Neural progenitor cell (in vitro differentiated cells): ENCODE measurements around the gene DARS1. TPM values are rescaled to one million over a fixed set of nuclear protein-coding genes. Genes with fewer than 3 reads are reported as not detected.

ENCODE experiments used
- DNase-seq: peaks from one replicate; pipeline ENCODE4 v3.0.0-alpha.2; 2016; ENCODE audit warnings: low spot score
- H2AFZ ChIP-seq: fragments of 200-600 bp; sonication (generic); replicated peaks from 2 replicates; pipeline ENCODE4 v1.6.1; 2016; ENCODE audit warnings: antibody characterized with exemption
- H3F3A ChIP-seq: fragments of 200-600 bp; sonication (generic); 2 replicates; pipeline ENCODE4 v1.6.1; 2016; ENCODE audit warnings: antibody characterized with exemption, low read depth
- H3K27ac ChIP-seq: fragments of 200-600 bp; sonication (generic); 2 replicates; pipeline ENCODE4 v1.5.1; 2016; ENCODE audit warnings: mild to moderate bottlenecking
- H3K27me3 ChIP-seq: fragments of 200-600 bp; sonication (generic); 2 replicates; pipeline ENCODE4 v1.6.1; 2016; ENCODE audit warnings: mild to moderate bottlenecking, moderate library complexity
- H3K36me3 ChIP-seq: fragments of 200-600 bp; sonication (generic); 2 replicates; pipeline ENCODE4 v1.5.1; 2016
- H3K4me1 ChIP-seq: fragments of 200-600 bp; sonication (generic); 2 replicates; pipeline ENCODE4 v1.6.1; 2016; ENCODE audit warnings: mixed run types
- H3K4me2 ChIP-seq: fragments of 200-600 bp; sonication (generic); 2 replicates; pipeline ENCODE4 v1.6.1; 2016
- H3K4me3 ChIP-seq: fragments of 200-600 bp; sonication (generic); 2 replicates; pipeline ENCODE4 v1.5.1; 2016
- H3K79me2 ChIP-seq: fragments of 200-600 bp; sonication (generic); 2 replicates; pipeline ENCODE4 v1.6.1; 2016; ENCODE audit warnings: low read depth
- H3K9ac ChIP-seq: fragments of 200-600 bp; sonication (generic); 2 replicates; pipeline ENCODE4 v1.6.1; 2016
- H3K9me3 ChIP-seq: fragments of 200-600 bp; sonication (generic); 2 replicates; pipeline ENCODE4 v1.5.1; 2016; ENCODE audit warnings: low read depth
- H4K20me1 ChIP-seq: fragments of 200-600 bp; sonication (generic); 2 replicates; pipeline ENCODE4 v1.6.1; 2016; ENCODE audit warnings: low read depth
- H3K27ac Mint-ChIP-seq: 3 replicates; pipeline ENCODE4 v1.8.0; 2021; ENCODE audit warnings: mixed read lengths
- H3K27me3 Mint-ChIP-seq: 2 replicates; pipeline ENCODE4 v1.8.0; 2022; ENCODE audit warnings: low read depth, mild to moderate bottlenecking, inconsistent platforms, moderate library complexity, mixed read lengths; ENCODE audit not compliant: insufficient read depth
- H3K36me3 Mint-ChIP-seq: 3 replicates; pipeline ENCODE4 v1.8.0; 2021; ENCODE audit warnings: mixed read lengths
- H3K4me1 Mint-ChIP-seq: 3 replicates; pipeline ENCODE4 v1.8.0; 2021; ENCODE audit warnings: mixed read lengths
- H3K4me3 Mint-ChIP-seq: 3 replicates; pipeline ENCODE4 v1.8.0; 2021; ENCODE audit warnings: mild to moderate bottlenecking, moderate library complexity, mixed read lengths
- H3K9me3 Mint-ChIP-seq: 3 replicates; pipeline ENCODE4 v1.8.0; 2020; ENCODE audit warnings: mixed read lengths
- CTCF ChIP-seq: fragments of 200-600 bp; sonication (generic); IDR thresholded peaks from 2 replicates; pipeline ENCODE4 v1.5.1; 2017; ENCODE audit warnings: antibody characterized with exemption, mild to moderate bottlenecking
- EZH2 ChIP-seq: fragments of 200-600 bp; sonication (generic); IDR thresholded peaks from 2 replicates; pipeline ENCODE4 v1.6.1; 2017; ENCODE audit warnings: antibody characterized with exemption, mild to moderate bottlenecking, moderate library complexity
- EZH2phosphoT487 ChIP-seq: fragments of 200-600 bp; sonication (generic); IDR thresholded peaks from 2 replicates; pipeline ENCODE4 v1.6.1; 2017; ENCODE audit warnings: antibody characterized with exemption
- total RNA-seq: library from RNA; depleted of rRNA; stranded (reverse); fragments of >200 nt; gene quantifications from 2 replicates; pipeline ENCODE4 v1.2.3, GENCODE V29; 2015; ENCODE audit warnings: low replicate concordance

Gene DARS1
- total RNA-seq, 1 donor from 2014 or later, result 227 TPM

GRCh38 chr2:135875491-135876065 is 109.8 kb downstream of the DARS1 start:
- peaks cover 25% of the 10 kb centered on the region for H3K4me1 ChIP-seq
- Mint-ChIP-seq H3K9me3 (no peaks in the 10 kb centered on the region), H3K4me1 (peaks cover 26% of the 10 kb centered on the region), H3K4me3 (peak overlapping the region; percentile 92), H3K27ac (peak overlapping the region; percentile 39), H3K36me3 (peaks cover 29% of the 10 kb centered on the region), H3K27me3 (no peaks in the 10 kb centered on the region)
- H3K9ac ChIP-seq, result peak overlapping the region; percentile 79
- H3K4me2 ChIP-seq, result peak overlapping the region; percentile 93
- no peaks in the 10 kb centered on the region for H3K27me3 ChIP-seq
- no peaks in the 10 kb centered on the region for H3K9me3 ChIP-seq
- peaks cover 7% of the 10 kb centered on the region for H3K36me3 ChIP-seq
- TF ChIP-seq EZH2, result no peak
- TF ChIP-seq CTCF, result no peak
- no peak for TF ChIP-seq EZH2phosphoT487
- H2AFZ ChIP-seq, result peak overlapping the region; percentile 95
- H4K20me1 ChIP-seq, result peaks cover 42% of the 10 kb centered on the region
- peaks cover 46% of the 10 kb centered on the region for H3K79me2 ChIP-seq
- H3K27ac ChIP-seq, result peak overlapping the region; percentile 65
- DNase-seq, result peak; percentile 78
- peaks cover 10% of the 10 kb centered on the region for H3F3A ChIP-seq
- peak overlapping the region; percentile 82 for H3K4me3 ChIP-seq

DNA sequence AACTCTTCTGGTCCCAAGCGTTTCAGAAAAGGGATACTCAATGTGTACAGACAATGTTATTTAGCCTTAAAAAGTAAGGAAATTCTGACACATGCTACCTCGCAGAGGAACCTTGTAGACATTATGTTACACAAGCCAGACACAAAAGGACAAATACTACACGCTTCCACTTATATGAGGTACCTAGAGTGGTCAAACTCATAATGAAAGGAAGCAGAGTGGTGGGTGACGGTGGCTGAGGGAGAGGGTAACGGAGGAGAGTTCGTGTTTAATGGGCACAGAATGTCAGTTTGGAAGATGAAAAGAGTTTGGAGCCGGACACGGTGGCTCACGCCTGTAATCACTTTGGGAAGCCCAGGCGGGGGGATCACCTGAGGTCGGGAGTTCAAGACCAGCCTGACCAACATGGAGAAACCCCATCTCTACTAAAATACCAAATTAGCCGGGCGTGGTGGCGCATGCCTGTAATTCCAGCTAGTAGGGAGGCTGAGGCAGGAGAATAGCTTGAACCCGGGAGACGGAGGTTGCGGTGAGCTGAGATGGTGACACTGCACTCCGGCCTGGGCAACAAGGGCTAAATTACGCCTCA is 110.6 kb downstream of the DARS1 start:
- H3K27me3 ChIP-seq, result no peaks in the 10 kb centered on the region
- peaks cover 46% of the 10 kb centered on the region for H3K79me2 ChIP-seq
- TF ChIP-seq CTCF (no peak), EZH2 (no peak), EZH2phosphoT487 (no peak)
- peak overlapping the region; percentile 93 for H3K4me2 ChIP-seq
- no peak overlapping the region for H3K27ac ChIP-seq
- peaks cover 26% of the 10 kb centered on the region for H3K4me1 Mint-ChIP-seq
- peaks cover 34% of the 10 kb centered on the region for H3K36me3 Mint-ChIP-seq
- H3K36me3 ChIP-seq, result peaks cover 12% of the 10 kb centered on the region
- no peak overlapping the region for H3K27ac Mint-ChIP-seq
- no peaks in the 10 kb centered on the region for H3K9me3 ChIP-seq
- peak overlapping the region; percentile 92 for H3K4me3 Mint-ChIP-seq
- peaks cover 42% of the 10 kb centered on the region for H4K20me1 ChIP-seq
- H3K27me3 Mint-ChIP-seq, result no peaks in the 10 kb centered on the region
- H3K9me3 Mint-ChIP-seq, result no peaks in the 10 kb centered on the region
- H2AFZ ChIP-seq, result no peak overlapping the region
- no peak overlapping the region for H3K9ac ChIP-seq
- peak overlapping the region; percentile 82 for H3K4me3 ChIP-seq
- no peak for DNase-seq
- peaks cover 25% of the 10 kb centered on the region for H3K4me1 ChIP-seq
- peaks cover 10% of the 10 kb centered on the region for H3F3A ChIP-seq

DNA sequence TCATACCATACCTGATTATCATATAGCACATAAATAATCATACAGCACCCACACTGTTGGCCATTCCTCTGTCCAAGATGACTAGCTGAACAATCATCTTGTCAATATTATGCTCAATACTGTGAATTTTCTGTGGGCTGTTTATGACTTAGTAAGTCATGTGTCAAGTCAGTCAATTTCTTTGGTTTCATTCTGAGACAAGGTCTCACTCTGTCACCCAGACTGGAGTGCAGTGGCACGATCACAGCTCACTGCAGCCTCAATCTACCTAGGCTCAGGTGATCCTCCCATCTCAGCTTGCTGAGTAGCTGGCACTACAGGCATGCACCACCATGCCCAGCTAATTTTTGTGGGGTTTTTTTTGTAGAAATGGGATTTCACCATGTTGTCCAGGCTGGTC is 114.9 kb downstream of the DARS1 start:
- Histone ChIP-seq H2AFZ (no peak overlapping the region), H3K27ac (no peak overlapping the region), H3K4me3 (no peak overlapping the region), H3K4me1 (peaks cover 25% of the 10 kb centered on the region), H3K79me2 (peaks cover 56% of the 10 kb centered on the region), H3K27me3 (no peaks in the 10 kb centered on the region), H3K36me3 (peaks cover 40% of the 10 kb centered on the region), H3K9ac (no peak overlapping the region), H3K9me3 (no peaks in the 10 kb centered on the region), H3K4me2 (no peak overlapping the region), H4K20me1 (peaks cover 39% of the 10 kb centered on the region), H3F3A (peaks cover 17% of the 10 kb centered on the region)
- Mint-ChIP-seq H3K4me1 (peaks cover 20% of the 10 kb centered on the region), H3K27me3 (no peaks in the 10 kb centered on the region), H3K4me3 (no peak overlapping the region), H3K27ac (no peak overlapping the region), H3K9me3 (no peaks in the 10 kb centered on the region), H3K36me3 (peaks cover 49% of the 10 kb centered on the region)
- TF ChIP-seq CTCF, result no peak
- no peak for TF ChIP-seq EZH2phosphoT487
- no peak for TF ChIP-seq EZH2
- no peak for DNase-seq
